Neuronal stem cell (in vitro differentiated cells): ENCODE results near the gene KIAA1328.
A peak's percentile ranks its signal among the peaks of the same experiment; 100 is the strongest.

Experiments
- DNase-seq: peaks from one replicate; pipeline ENCODE4 v3.0.0-alpha.2; 2013; ENCODE audit warnings: low spot score
- H2AFZ ChIP-seq: one replicate; pipeline ENCODE4 v1.6.1; 2013; ENCODE audit warnings: mild to moderate bottlenecking, low read length, inconsistent platforms
- H2AK5ac ChIP-seq: 2 replicates; pipeline ENCODE4 v1.6.1; 2013; ENCODE audit warnings: low read depth, mild to moderate bottlenecking, inconsistent platforms, low read length, moderate library complexity, mixed read lengths
- H2BK120ac ChIP-seq: 2 replicates; pipeline ENCODE4 v1.6.1; 2013; ENCODE audit warnings: low read depth, mild to moderate bottlenecking, inconsistent platforms, low read length, moderate library complexity, mixed read lengths
- H2BK12ac ChIP-seq: one replicate; pipeline ENCODE4 v1.6.1; 2013; ENCODE audit warnings: low read length, inconsistent platforms
- H2BK15ac ChIP-seq: 2 replicates; pipeline ENCODE4 v1.6.1; 2013; ENCODE audit warnings: mild to moderate bottlenecking, low read length, inconsistent platforms, mixed read lengths
- H2BK5ac ChIP-seq: one replicate; pipeline ENCODE4 v1.6.1; 2013; ENCODE audit warnings: inconsistent platforms, mild to moderate bottlenecking, low read length, moderate library complexity
- H3K14ac ChIP-seq: one replicate; pipeline ENCODE4 v1.6.1; 2013; ENCODE audit warnings: low read length, inconsistent platforms
- H3K18ac ChIP-seq: 2 replicates; pipeline ENCODE4 v1.6.1; 2013; ENCODE audit warnings: low read length, inconsistent platforms
- H3K23ac ChIP-seq: 2 replicates; pipeline ENCODE4 v1.6.1; 2013; ENCODE audit warnings: low read depth, mild to moderate bottlenecking, mixed read lengths, low read length, inconsistent platforms; ENCODE audit not compliant: poor library complexity
- H3K27ac ChIP-seq: replicated peaks from 3 replicates; pipeline ENCODE4 v1.5.1; 2013; ENCODE audit warnings: low read length, inconsistent platforms
- H3K27me3 ChIP-seq, 3 experiments: 2 replicates each; pipeline ENCODE4 v1.6.1; 2013; ENCODE audit warnings: low read length in 3 of 3, mild to moderate bottlenecking in 2 of 3, inconsistent platforms in 1 of 3, low read depth in 1 of 3, mixed read lengths in 1 of 3, moderate library complexity in 1 of 3; ENCODE audit not compliant: control insufficient read depth in 3 of 3, insufficient read depth in 3 of 3
- H3K36me3 ChIP-seq, 2 donors: replicated peaks in 1 of 2; 2 replicates each; pipeline ENCODE4 v1.6.1; 2013; ENCODE audit warnings: low read length in 2 of 2; ENCODE audit not compliant: control insufficient read depth in 2 of 2, insufficient read depth in 2 of 2
- H3K4ac ChIP-seq: 2 replicates; pipeline ENCODE4 v1.6.1; 2013; ENCODE audit warnings: inconsistent platforms, mild to moderate bottlenecking, low read length, moderate library complexity
- H3K4me1 ChIP-seq, 2 donors: 1 replicate in 1 of 2; 2 replicates in 1 of 2; pipeline ENCODE4 v1.6.1; 2013; ENCODE audit warnings: low read length in 2 of 2, low read depth in 1 of 2; ENCODE audit not compliant: control insufficient read depth in 2 of 2, insufficient read depth in 1 of 2
- H3K4me2 ChIP-seq: one replicate; pipeline ENCODE4 v1.6.1; 2013; ENCODE audit warnings: mild to moderate bottlenecking, low read length, inconsistent platforms; ENCODE audit not compliant: insufficient read depth, poor library complexity, severe bottlenecking
- H3K4me3 ChIP-seq, 2 donors: 2 replicates each; pipeline ENCODE4 v1.5.1; 2013; ENCODE audit warnings: low read length in 2 of 2, mild to moderate bottlenecking in 2 of 2, inconsistent platforms in 1 of 2, moderate library complexity in 1 of 2
- H3K79me1 ChIP-seq: one replicate; pipeline ENCODE4 v1.6.1; 2013; ENCODE audit warnings: low read depth, mild to moderate bottlenecking, inconsistent platforms, low read length, moderate library complexity
- H3K9ac ChIP-seq: one replicate; pipeline ENCODE4 v1.6.1; 2013; ENCODE audit warnings: mild to moderate bottlenecking, low read depth, low read length, inconsistent platforms; ENCODE audit not compliant: poor library complexity
- H3K9me3 ChIP-seq, 2 donors: replicated peaks in 1 of 2; 2 replicates each; pipeline versions ENCODE3 to v1.6.1; 2013; ENCODE audit warnings: low read length in 2 of 2, mild to moderate bottlenecking in 2 of 2, inconsistent platforms in 1 of 2, low read depth in 1 of 2, mixed read lengths in 1 of 2, moderate library complexity in 1 of 2; ENCODE audit not compliant: control insufficient read depth in 2 of 2, insufficient read depth in 1 of 2
- H4K8ac ChIP-seq: one replicate; pipeline ENCODE4 v1.6.1; 2013; ENCODE audit warnings: low read depth, mild to moderate bottlenecking, inconsistent platforms, low read length, moderate library complexity
- H4K91ac ChIP-seq: one replicate; pipeline ENCODE4 v1.6.1; 2013; ENCODE audit warnings: low read length, low read depth, mild to moderate bottlenecking, inconsistent platforms; ENCODE audit not compliant: poor library complexity
- WGBS, 2 donors: extraction: QIAGEN DNeasy Blood & Tissue Kit; methylation state at CpG; one replicate each; pipeline ENCODE4 v1.1.7; 2013; ENCODE audit warnings: missing lambda C conversion rate in 2 of 2, mixed read lengths in 1 of 2; ENCODE audit not compliant: insufficient read length in 2 of 2, insufficient replicate concordance in 1 of 2; ENCODE audit errors: extremely low coverage in 2 of 2; 5-methylcytosine and 5-hydroxymethylcytosine counted together

The KIAA1328 gene

GRCh38 chr18:37249895-37250618 is 421.1 kb downstream of the KIAA1328 start:
- Histone ChIP-seq H4K8ac (no peak overlapping the region), H3K4me3 (no peak overlapping the region), H2BK120ac (no peak overlapping the region), H3K27me3 (peaks cover 0 to 50% (median 11%) of the 10 kb centered on the region in 3 experiments), H2AK5ac (no peak overlapping the region), H2BK15ac (no peak overlapping the region), H3K9ac (no peak overlapping the region), H3K4me1 (peaks cover 0 to 5% of the 10 kb centered on the region in 2 donors), H3K36me3 (no peaks in the 10 kb centered on the region), H3K9me3 (no peaks in the 10 kb centered on the region), H2BK12ac (no peak overlapping the region), H3K4me2 (no peak overlapping the region), H3K79me1 (no peaks in the 10 kb centered on the region), H2BK5ac (no peak overlapping the region), H3K14ac (no peak overlapping the region), H4K91ac (no peak overlapping the region), H3K4ac (no peak overlapping the region), H2AFZ (no peak overlapping the region), H3K18ac (no peak overlapping the region), H3K27ac (no peak overlapping the region), H3K23ac (no peak overlapping the region)
- no CpG with 5 or more reads among the region's 6 CpGs for WGBS, 2 donors
- no peak for DNase-seq

- Histone ChIP-seq H3K9me3 (no peaks in the 10 kb centered on the region), H3K36me3 (no peaks in the 10 kb centered on the region), H3K4me3 (no peak overlapping the region), H3K27me3 (peaks cover 0 to 65% (median 14%) of the 10 kb centered on the region in 3 experiments), H4K91ac (no peak overlapping the region), H2BK12ac (no peak overlapping the region), H2BK15ac (no peak overlapping the region), H3K79me1 (no peaks in the 10 kb centered on the region), H3K18ac (no peak overlapping the region), H2AK5ac (no peak overlapping the region), H3K27ac (no peak overlapping the region), H2BK120ac (no peak overlapping the region), H2BK5ac (no peak overlapping the region), H3K23ac (no peak overlapping the region), H3K4ac (no peak overlapping the region), H3K9ac (no peak overlapping the region), H3K14ac (no peak overlapping the region), H4K8ac (no peak overlapping the region), H2AFZ (no peak overlapping the region), H3K4me1 (peaks cover 0 to 5% of the 10 kb centered on the region in 2 donors), H3K4me2 (no peak overlapping the region)
- no CpG with 5 or more reads among the region's 3 CpGs for WGBS, 2 donors
- DNase-seq, result no peak
Observed at GRCh38 chr18:37251679-37252078, 422.8 kb downstream of the KIAA1328 start.

GRCh38 chr18:37252342-37252741 is 423.4 kb downstream of the KIAA1328 start:
- no peak overlapping the region for H2AFZ ChIP-seq
- no CpG with 5 or more reads among the region's 3 CpGs for WGBS, 2 donors
- no peak overlapping the region for H3K23ac ChIP-seq
- no peak overlapping the region for H3K27ac ChIP-seq
- no peaks in the 10 kb centered on the region for H3K79me1 ChIP-seq
- H4K8ac ChIP-seq, result no peak overlapping the region
- no peak overlapping the region for H4K91ac ChIP-seq
- H3K9ac ChIP-seq, result no peak overlapping the region
- H2BK5ac ChIP-seq, result no peak overlapping the region
- no peak overlapping the region for H3K4me2 ChIP-seq
- H3K18ac ChIP-seq, result no peak overlapping the region
- no peak overlapping the region for H2BK12ac ChIP-seq
- no peaks in the 10 kb centered on the region for H3K9me3 ChIP-seq
- no peak overlapping the region for H2AK5ac ChIP-seq
- H3K14ac ChIP-seq, result no peak overlapping the region
- peaks cover 0 to 70% (median 14%) of the 10 kb centered on the region in 3 experiments for H3K27me3 ChIP-seq
- no peak overlapping the region for H2BK15ac ChIP-seq
- no peaks in the 10 kb centered on the region for H3K36me3 ChIP-seq
- peaks cover 0 to 5% of the 10 kb centered on the region in 2 donors for H3K4me1 ChIP-seq
- no peak overlapping the region for H2BK120ac ChIP-seq
- H3K4ac ChIP-seq, result no peak overlapping the region
- no peak overlapping the region for H3K4me3 ChIP-seq
- DNase-seq, result no peak

DNA sequence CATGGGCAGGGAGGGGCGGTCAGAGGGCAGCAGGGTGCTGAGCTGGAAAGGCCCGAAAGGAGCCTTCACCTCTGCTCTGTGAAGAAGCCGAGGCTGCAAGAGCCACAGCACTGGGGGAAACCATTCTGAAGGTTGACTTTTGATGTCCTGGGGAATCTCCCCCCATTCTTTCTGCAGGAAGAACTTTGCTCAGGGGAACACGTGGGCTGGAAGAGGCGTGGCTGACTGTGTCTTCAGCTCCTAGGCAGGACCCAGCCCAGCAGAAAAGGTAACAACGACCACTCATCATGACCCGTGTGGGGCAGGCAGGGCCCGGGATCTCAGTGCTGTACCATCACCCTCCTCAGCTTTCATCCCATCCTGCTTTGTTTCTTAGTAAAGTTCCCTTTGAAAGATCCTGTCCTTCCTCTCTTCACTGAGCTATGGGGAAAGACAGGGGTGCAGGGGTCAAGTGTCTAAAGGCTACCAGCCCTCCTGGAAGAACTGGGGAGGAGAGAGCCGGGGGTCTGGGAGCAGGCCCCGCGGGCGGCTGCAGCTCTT is 424.0 kb downstream of the KIAA1328 start:
- no CpG with 5 or more reads among the region's 12 CpGs for WGBS, 2 donors

More for the DNA sequence above, 424.0 kb downstream of the KIAA1328 start:
- no peak overlapping the region for H2BK15ac ChIP-seq
- peak overlapping the region; percentile 97 for H2AFZ ChIP-seq
- H3K36me3 ChIP-seq, result no peaks in the 10 kb centered on the region
- no peak overlapping the region for H2BK5ac ChIP-seq
- peak overlapping the region; percentile 88 for H3K9ac ChIP-seq
- peak overlapping the region; percentile 57 to 93 for H3K4me3 ChIP-seq
- H3K4ac ChIP-seq, result no peak overlapping the region
- H3K18ac ChIP-seq, result no peak overlapping the region
- H3K14ac ChIP-seq, result no peak overlapping the region
- no peak overlapping the region for H2BK12ac ChIP-seq
- H2BK120ac ChIP-seq, result no peak overlapping the region
- H2AK5ac ChIP-seq, result no peak overlapping the region
- peaks cover 0 to 5% of the 10 kb centered on the region in 2 donors for H3K4me1 ChIP-seq
- no peaks in the 10 kb centered on the region for H3K79me1 ChIP-seq
- no peak overlapping the region for H3K23ac ChIP-seq
- peaks cover 0 to 75% (median 15%) of the 10 kb centered on the region in 3 experiments for H3K27me3 ChIP-seq
- H4K91ac ChIP-seq, result no peak overlapping the region
- no peak for DNase-seq
- no peaks in the 10 kb centered on the region for H3K9me3 ChIP-seq
- no peak overlapping the region for H4K8ac ChIP-seq
- H3K4me2 ChIP-seq, result peak overlapping the region; percentile 71
- H3K27ac ChIP-seq, result no peak overlapping the region
